ENCODE measurements around the gene NCBP2L.

Gene NCBP2L

DNA sequence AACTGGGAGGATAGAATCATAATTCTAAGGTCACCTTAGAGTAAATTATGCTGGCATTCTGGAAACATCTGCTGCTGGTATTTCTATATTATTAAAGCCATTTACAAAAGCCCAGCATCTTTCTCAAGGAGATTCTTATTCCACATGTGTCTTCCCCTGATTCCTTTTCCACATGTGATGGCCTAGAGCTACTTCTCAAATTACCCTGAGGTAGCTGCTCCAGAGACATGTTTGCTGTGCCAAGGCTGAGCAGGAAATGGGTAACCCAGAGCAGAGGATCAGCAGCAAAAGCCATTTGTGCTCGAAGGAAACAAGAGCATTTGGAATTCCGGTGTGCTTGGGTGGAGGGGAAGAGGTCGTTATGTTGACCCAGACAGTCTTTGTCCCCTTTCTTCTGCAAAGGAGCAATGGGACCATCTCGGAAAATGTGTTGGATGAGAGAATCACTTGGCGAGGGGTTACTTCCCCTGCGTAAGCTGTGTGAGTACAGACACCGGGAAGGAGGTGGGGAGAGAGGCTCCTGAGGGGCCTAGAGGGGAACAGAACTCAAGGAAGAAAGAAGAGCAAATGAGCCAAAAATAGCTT is 26.6 kb upstream of the NCBP2L start:
- Histone ChIP-seq H3K27ac (ENCODE audit: low read depth, low read length) (no peak overlapping the region), H3K4me3 (ENCODE audit: low read length) (no peak overlapping the region), H3K36me3 (ENCODE audit: control insufficient read depth, low read length) (no peaks in the 10 kb centered on the region), H3K4me1 (ENCODE audit: control insufficient read depth, low read length) (no peaks in the 10 kb centered on the region), H3F3A (ENCODE audit: control insufficient read depth, insufficient read depth) (no peaks in the 10 kb centered on the region), H3K27me3 (ENCODE audit: control insufficient read depth, low read length) (no peaks in the 10 kb centered on the region), H3K4me2 (ENCODE audit: low read length) (no peak overlapping the region), H3K9me3 (ENCODE audit: control insufficient read depth, insufficient read depth, low read length) (no peaks in the 10 kb centered on the region), H3K79me2 (ENCODE audit: control insufficient read depth, low read length) (no peaks in the 10 kb centered on the region), H3K9me2 (replicated peaks; ENCODE audit: control insufficient read depth, low read length) (no peaks in the 10 kb centered on the region), H4K20me1 (ENCODE audit: control insufficient read depth, insufficient read depth, low read depth, low read length) (no peaks in the 10 kb centered on the region)
- TF ChIP-seq EZH2phosphoT487 (IDR thresholded peaks at IDR 0.05; ENCODE audit: borderline replicate concordance, low read length) = no peak
- TF ChIP-seq CTCF (IDR thresholded peaks at IDR 0.05; ENCODE audit: low read depth, low read length, poor library complexity, severe bottlenecking) = no peak

DNA sequence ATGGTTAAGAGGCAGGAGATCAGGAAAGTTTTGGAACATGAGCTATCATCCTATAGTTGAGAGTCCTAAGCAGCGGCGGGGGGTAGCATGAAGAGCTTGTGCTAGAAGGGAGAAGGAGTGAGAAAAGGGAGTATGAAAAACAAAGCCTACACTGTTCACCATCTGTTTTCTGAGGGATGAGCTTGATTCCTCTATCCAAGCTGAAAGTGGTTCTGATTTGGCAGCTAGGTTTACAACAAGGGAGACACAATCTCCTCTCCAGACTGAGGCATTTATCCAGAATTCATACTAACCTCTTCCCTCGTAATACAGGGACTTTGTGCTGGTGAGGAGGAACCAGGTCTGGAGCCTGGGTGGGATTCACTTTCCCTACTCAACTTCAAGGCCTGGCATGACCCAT is 25.5 kb upstream of the NCBP2L start:
- H3K27me3 ChIP-seq (ENCODE audit: control insufficient read depth, low read length) = no peaks in the 10 kb centered on the region
- no peaks in the 10 kb centered on the region for H3K9me2 ChIP-seq (replicated peaks; ENCODE audit: control insufficient read depth, low read length)
- no peak overlapping the region for H3K4me2 ChIP-seq (ENCODE audit: low read length)
- no peaks in the 10 kb centered on the region for H3K79me2 ChIP-seq (ENCODE audit: control insufficient read depth, low read length)
- no peak overlapping the region for H3K27ac ChIP-seq (ENCODE audit: low read depth, low read length)
- no peak overlapping the region for H3K4me3 ChIP-seq (ENCODE audit: low read length)
- TF ChIP-seq CTCF (IDR thresholded peaks at IDR 0.05; ENCODE audit: low read depth, low read length, poor library complexity, severe bottlenecking) (no peak), EZH2phosphoT487 (IDR thresholded peaks at IDR 0.05; ENCODE audit: borderline replicate concordance, low read length) (no peak)
- H4K20me1 ChIP-seq (ENCODE audit: control insufficient read depth, insufficient read depth, low read depth, low read length) = no peaks in the 10 kb centered on the region
- no peaks in the 10 kb centered on the region for H3F3A ChIP-seq (ENCODE audit: control insufficient read depth, insufficient read depth)
- no peaks in the 10 kb centered on the region for H3K9me3 ChIP-seq (ENCODE audit: control insufficient read depth, insufficient read depth, low read length)
- H3K4me1 ChIP-seq (ENCODE audit: control insufficient read depth, low read length) = no peaks in the 10 kb centered on the region
- H3K36me3 ChIP-seq (ENCODE audit: control insufficient read depth, low read length) = no peaks in the 10 kb centered on the region

- H3K36me3 ChIP-seq (ENCODE audit: control insufficient read depth, low read length) = no peaks in the 10 kb centered on the region
- H3K9me3 ChIP-seq (ENCODE audit: control insufficient read depth, insufficient read depth, low read length) = no peaks in the 10 kb centered on the region
- no peak overlapping the region for H3K4me3 ChIP-seq (ENCODE audit: low read length)
- no peaks in the 10 kb centered on the region for H4K20me1 ChIP-seq (ENCODE audit: control insufficient read depth, insufficient read depth, low read depth, low read length)
- no peaks in the 10 kb centered on the region for H3K27me3 ChIP-seq (ENCODE audit: control insufficient read depth, low read length)
- TF ChIP-seq CTCF (IDR thresholded peaks at IDR 0.05; ENCODE audit: low read depth, low read length, poor library complexity, severe bottlenecking) = no peak
- no peak for TF ChIP-seq EZH2phosphoT487 (IDR thresholded peaks at IDR 0.05; ENCODE audit: borderline replicate concordance, low read length)
- H3K9me2 ChIP-seq (replicated peaks; ENCODE audit: control insufficient read depth, low read length) = no peaks in the 10 kb centered on the region
- no peak overlapping the region for H3K4me2 ChIP-seq (ENCODE audit: low read length)
- no peak overlapping the region for H3K27ac ChIP-seq (ENCODE audit: low read depth, low read length)
- H3K4me1 ChIP-seq (ENCODE audit: control insufficient read depth, low read length) = no peaks in the 10 kb centered on the region
- H3K79me2 ChIP-seq (ENCODE audit: control insufficient read depth, low read length) = no peaks in the 10 kb centered on the region
- H3F3A ChIP-seq (ENCODE audit: control insufficient read depth, insufficient read depth) = no peaks in the 10 kb centered on the region
Measured at GRCh38 chrX:107752714-107753113, 24.8 kb upstream of the NCBP2L start.
